ENCODE measurements around the gene CARNS1. TPM values are rescaled to one million over a fixed set of nuclear protein-coding genes. Genes with fewer than 3 reads are reported as not detected.
"Not testable (repeated sequence)": the region's sequence is repeated elsewhere in the genome, so short reads cannot be mapped to it uniquely, and the experiment has no call there.

Gene CARNS1
- total RNA-seq, 1 experiment from 2014 or later = 1.1 TPM

DNA sequence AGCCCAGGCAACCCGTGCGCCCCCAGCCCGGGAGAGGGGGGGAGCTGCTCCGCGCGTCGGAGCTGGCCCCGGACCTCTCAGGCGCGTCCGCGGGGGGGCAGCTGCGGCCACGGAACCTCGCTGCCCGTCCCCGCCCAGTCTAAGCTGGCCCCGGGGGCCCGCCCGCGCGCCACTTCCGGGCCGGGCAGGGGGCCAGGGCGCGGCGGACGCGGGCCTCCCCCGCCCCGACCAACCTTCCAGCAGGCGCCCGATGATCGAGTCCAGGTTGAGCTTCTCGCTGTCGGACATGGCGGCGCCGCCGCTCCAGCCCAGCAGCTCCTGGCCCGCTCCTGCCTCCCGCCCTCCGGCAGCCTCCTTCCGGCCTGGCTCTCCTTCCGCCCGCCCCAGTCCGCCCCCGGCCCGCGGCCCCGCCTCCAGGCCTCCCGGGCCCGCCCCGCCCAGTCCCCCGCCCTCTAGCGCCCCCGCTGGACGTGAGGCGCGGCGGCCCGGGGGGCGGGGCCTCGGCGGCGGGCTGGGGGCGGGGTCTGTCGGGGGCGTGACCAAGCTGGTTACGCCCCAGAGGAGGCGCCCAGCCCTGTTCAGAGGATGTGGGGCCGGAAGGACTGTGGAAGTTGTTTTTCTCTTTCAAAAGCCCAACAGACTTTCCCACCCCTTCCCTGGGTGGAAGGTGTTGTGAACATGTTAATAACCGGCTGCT, 13.8 kb upstream of the CARNS1 start, which contains the start of gene PPP1CA:
Gene PPP1CA (minus strand): TSS at position 364 of the 697 bp plus-strand sequence. CDS start 76 bp downstream, at position 288.
- H2BK5ac ChIP-seq (ENCODE audit: insufficient read length, low read length) = no peak within 1 kb of the TSS
- Mint-ChIP-seq H3K4me1 (peaks cover 13 to 15% of the 10 kb centered on the region in 2 experiments), H3K27ac (no peak within 1 kb of the TSS; a peak in 1 of 7 replicates), H3K36me3 (ENCODE audit: insufficient read depth in 1 of 3, low read depth in 3 of 3) (peaks cover 12 to 35% (median 34%) of the 10 kb centered on the region in 3 experiments), H3K9me3 (no peaks in the 10 kb centered on the region), H3K4me3 (peak within 1 kb of the TSS; percentile 69 to 82), H3K27me3 (ENCODE audit: low read depth) (peaks cover 5% of the 10 kb centered on the region)
- H3K14ac ChIP-seq (ENCODE audit: insufficient read depth, low read length) = peak within 1 kb of the TSS; percentile 77; the same call in 1 of the 2 replicates
- no peak within 1 kb of the TSS for H3K56ac ChIP-seq (ENCODE audit: insufficient read length, low read depth, low read length)
- H4K8ac ChIP-seq (replicated peaks; ENCODE audit: insufficient read length, low read depth, low read length) = no peak within 1 kb of the TSS
- H3T11ph ChIP-seq (ENCODE audit: low read length) = no peak within 1 kb of the TSS
- no CpG with 5 or more reads among the region's 73 CpGs for WGBS (ENCODE audit: extremely low coverage, insufficient read length, low lambda C conversion rate)
- no peak within 1 kb of the TSS for H2AK5ac ChIP-seq (ENCODE audit: insufficient read length, low read length)
- no peak within 1 kb of the TSS for H2BK20ac ChIP-seq (ENCODE audit: low read depth, low read length, poor library complexity, severe bottlenecking)
- no peaks in the 10 kb centered on the region for H3K27me3 ChIP-seq (ENCODE audit: insufficient read depth, low read length)
- no peaks in the 10 kb centered on the region for H4K20me1 ChIP-seq (ENCODE audit: control insufficient read depth, insufficient read depth, insufficient read length)
- H3K79me1 ChIP-seq (ENCODE audit: insufficient read depth, low read depth, low read length, poor library complexity, severe bottlenecking) = peaks cover 3% of the 10 kb centered on the region
- peak within 1 kb of the TSS; percentile 32 for H3K18ac ChIP-seq (ENCODE audit: insufficient read length, low read depth, low read length)
- H3K4ac ChIP-seq (ENCODE audit: low read depth, low read length) = no peak within 1 kb of the TSS
- peaks cover 2% of the 10 kb centered on the region; the same call in 1 of the 2 replicates for H3K4me1 ChIP-seq (ENCODE audit: insufficient read depth, low read length)
- peak within 1 kb of the TSS; percentile 34 for H3K9ac ChIP-seq (ENCODE audit: extremely low read depth, insufficient read length, low read length)
- H2BK120ac ChIP-seq (ENCODE audit: low read depth, low read length, poor library complexity, severe bottlenecking) = no peak within 1 kb of the TSS
- H4K5ac ChIP-seq (ENCODE audit: insufficient read length, low read depth, low read length) = no peak within 1 kb of the TSS
- peak within 1 kb of the TSS; percentile 84 for H3K27ac ChIP-seq (ENCODE audit: insufficient read length, low read depth, low read length)
- TF ChIP-seq, protein P1, sequence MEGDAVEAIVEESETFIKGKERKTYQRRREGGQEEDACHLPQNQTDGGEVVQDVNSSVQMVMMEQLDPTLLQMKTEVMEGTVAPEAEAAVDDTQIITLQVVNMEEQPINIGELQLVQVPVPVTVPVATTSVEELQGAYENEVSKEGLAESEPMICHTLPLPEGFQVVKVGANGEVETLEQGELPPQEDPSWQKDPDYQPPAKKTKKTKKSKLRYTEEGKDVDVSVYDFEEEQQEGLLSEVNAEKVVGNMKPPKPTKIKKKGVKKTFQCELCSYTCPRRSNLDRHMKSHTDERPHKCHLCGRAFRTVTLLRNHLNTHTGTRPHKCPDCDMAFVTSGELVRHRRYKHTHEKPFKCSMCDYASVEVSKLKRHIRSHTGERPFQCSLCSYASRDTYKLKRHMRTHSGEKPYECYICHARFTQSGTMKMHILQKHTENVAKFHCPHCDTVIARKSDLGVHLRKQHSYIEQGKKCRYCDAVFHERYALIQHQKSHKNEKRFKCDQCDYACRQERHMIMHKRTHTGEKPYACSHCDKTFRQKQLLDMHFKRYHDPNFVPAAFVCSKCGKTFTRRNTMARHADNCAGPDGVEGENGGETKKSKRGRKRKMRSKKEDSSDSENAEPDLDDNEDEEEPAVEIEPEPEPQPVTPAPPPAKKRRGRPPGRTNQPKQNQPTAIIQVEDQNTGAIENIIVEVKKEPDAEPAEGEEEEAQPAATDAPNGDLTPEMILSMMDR (conservative IDR thresholded peaks at IDR 0.05) = peak; percentile 62; the same call in 2 of the 3 replicates
- H2BK15ac ChIP-seq (ENCODE audit: low read depth, low read length) = no peak within 1 kb of the TSS; the same call in 1 of the 2 replicates
- H3K23me2 ChIP-seq (ENCODE audit: insufficient read length, low read depth, low read length, poor library complexity, severe bottlenecking) = peaks cover 5% of the 10 kb centered on the region
- peak within 1 kb of the TSS; percentile 97 for H2AFZ ChIP-seq (ENCODE audit: low read length)
- peak; percentile 91 for DNase-seq
- H3K9me3 ChIP-seq (ENCODE audit: control insufficient read depth, low read depth, low read length) = no peaks in the 10 kb centered on the region
- H3K79me2 ChIP-seq (ENCODE audit: insufficient read depth, low read length) = peaks cover 4% of the 10 kb centered on the region; the same call in 1 of the 2 replicates
- H4K91ac ChIP-seq (ENCODE audit: insufficient read length, low read depth, low read length) = no peak within 1 kb of the TSS
- H3K23ac ChIP-seq (ENCODE audit: insufficient read length, low read depth, low read length) = no peak within 1 kb of the TSS
- peak within 1 kb of the TSS; percentile 83 for H3K4me2 ChIP-seq (ENCODE audit: insufficient read depth, insufficient read length, low read length)
- H2BK12ac ChIP-seq (ENCODE audit: insufficient read length, low read depth, low read length) = no peak within 1 kb of the TSS

DNA sequence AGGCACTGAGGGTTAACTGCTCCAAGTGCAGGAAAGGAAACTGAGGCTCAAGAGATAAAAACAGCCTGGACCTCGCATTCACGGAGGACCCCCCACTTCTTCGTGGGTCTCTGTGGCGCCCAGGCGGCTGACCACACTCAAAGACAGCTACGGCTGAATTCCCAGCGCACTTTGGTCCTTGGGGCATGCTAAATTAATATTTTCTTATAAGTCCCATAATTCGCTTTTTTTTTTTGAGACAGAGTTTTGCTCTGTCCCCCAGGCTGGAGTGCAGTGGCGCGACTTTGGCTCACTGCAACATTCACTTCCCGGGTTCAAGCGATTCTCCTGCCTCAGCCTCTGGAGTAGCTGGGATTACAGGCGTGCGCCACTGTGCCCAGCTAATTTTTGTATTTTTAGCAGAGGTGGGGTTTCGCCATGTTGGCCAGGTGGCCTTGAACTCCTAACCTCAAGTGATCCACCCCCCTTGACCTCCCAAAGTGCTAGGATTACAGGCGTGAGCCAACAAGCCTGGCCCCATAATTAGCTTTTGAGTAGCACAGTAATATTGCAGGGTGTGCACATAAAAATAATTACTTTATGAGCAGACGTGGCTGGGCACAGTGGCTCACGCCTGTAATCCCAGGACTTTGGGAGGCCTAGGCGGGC, 13.2 kb upstream of the CARNS1 start:
- H4K20me1 ChIP-seq (ENCODE audit: control insufficient read depth, insufficient read depth, insufficient read length); H4K91ac ChIP-seq (ENCODE audit: insufficient read length, low read depth, low read length); H3K14ac ChIP-seq (ENCODE audit: insufficient read depth, low read length); H2BK20ac ChIP-seq (ENCODE audit: low read depth, low read length, poor library complexity, severe bottlenecking); H2BK5ac ChIP-seq (ENCODE audit: insufficient read length, low read length); H4K5ac ChIP-seq (ENCODE audit: insufficient read length, low read depth, low read length); H3K9me3 ChIP-seq (ENCODE audit: control insufficient read depth, low read depth, low read length); H2BK12ac ChIP-seq (ENCODE audit: insufficient read length, low read depth, low read length); H2BK120ac ChIP-seq (ENCODE audit: low read depth, low read length, poor library complexity, severe bottlenecking); H3K27ac Mint-ChIP-seq; H2AK5ac ChIP-seq (ENCODE audit: insufficient read length, low read length); H2BK15ac ChIP-seq (ENCODE audit: low read depth, low read length); H3K9ac ChIP-seq (ENCODE audit: extremely low read depth, insufficient read length, low read length); H3K27me3 Mint-ChIP-seq (ENCODE audit: low read depth); H3T11ph ChIP-seq (ENCODE audit: low read length); H3K79me1 ChIP-seq (ENCODE audit: insufficient read depth, low read depth, low read length, poor library complexity, severe bottlenecking); H3K4me1 ChIP-seq (ENCODE audit: insufficient read depth, low read length); DNase-seq; H3K79me2 ChIP-seq (ENCODE audit: insufficient read depth, low read length); H3K23ac ChIP-seq (ENCODE audit: insufficient read length, low read depth, low read length); H3K4ac ChIP-seq (ENCODE audit: low read depth, low read length); H4K8ac ChIP-seq (replicated peaks; ENCODE audit: insufficient read length, low read depth, low read length); H3K27me3 ChIP-seq (ENCODE audit: insufficient read depth, low read length); H3K23me2 ChIP-seq (ENCODE audit: insufficient read length, low read depth, low read length, poor library complexity, severe bottlenecking); H3K9me3 Mint-ChIP-seq; H3K56ac ChIP-seq (ENCODE audit: insufficient read length, low read depth, low read length): not testable (repeated sequence)
- peaks cover 12 to 29% (median 29%) of the 10 kb centered on the region in 3 experiments for H3K36me3 Mint-ChIP-seq (ENCODE audit: insufficient read depth in 1 of 3, low read depth in 3 of 3)
- peaks cover 12 to 14% of the 10 kb centered on the region in 2 experiments for H3K4me1 Mint-ChIP-seq
- H3K4me3 Mint-ChIP-seq = peak overlapping the region in 1 of 2 experiments; percentile 61; a peak in 3 of 5 replicates
- Histone ChIP-seq H3K4me2 (ENCODE audit: insufficient read depth, insufficient read length, low read length) (peak overlapping the region; percentile 67), H3K18ac (ENCODE audit: insufficient read length, low read depth, low read length) (peak overlapping the region; percentile 32), H3K27ac (ENCODE audit: insufficient read length, low read depth, low read length) (peak overlapping the region; percentile 84), H2AFZ (ENCODE audit: low read length) (peak overlapping the region; percentile 97)
- no CpG with 5 or more reads among the region's 19 CpGs for WGBS (ENCODE audit: extremely low coverage, insufficient read length, low lambda C conversion rate)
